SK-N-SH treated with all-trans-retinoic acid at 6 μM for 48 hours (cell line): ENCODE data around the gene FRYL.

Experiments
- CREB5 ChIP-seq: fragments of 250-450 bp; sonication (Bioruptor Pico); IDR thresholded peaks from 2 replicates; pipeline ENCODE4 v1.5.1; 2020; ENCODE audit warnings: low read depth, mild to moderate bottlenecking, moderate library complexity
- ESRRG ChIP-seq: fragments of 250-450 bp; sonication (Bioruptor Pico); IDR thresholded peaks from 2 replicates; pipeline ENCODE4 v1.6.1; 2021; ENCODE audit warnings: mild to moderate bottlenecking
- OSR1 ChIP-seq: fragments of 250-450 bp; sonication (Bioruptor Pico); IDR thresholded peaks from 2 replicates; pipeline ENCODE4 v1.8.0; 2022; ENCODE audit warnings: moderate library complexity, mild to moderate bottlenecking, inconsistent platforms
- PATZ1 ChIP-seq: fragments of 250-450 bp; sonication (Bioruptor Pico); IDR thresholded peaks from 2 replicates; pipeline ENCODE4 v1.8.0; 2020; ENCODE audit warnings: mild to moderate bottlenecking, moderate library complexity, borderline replicate concordance
- TCF4 ChIP-seq: fragments of 250-450 bp; sonication (Bioruptor Pico); IDR thresholded peaks from 2 replicates; pipeline ENCODE4 v1.8.0; 2021; ENCODE audit warnings: mild to moderate bottlenecking, moderate library complexity, borderline replicate concordance
- ZFP30 ChIP-seq: fragments of 450-650 bp; formaldehyde crosslinking; IDR thresholded peaks from 2 replicates; pipeline ENCODE4 v1.5.0; 2022; ENCODE audit warnings: mild to moderate bottlenecking, moderate library complexity

GRCh38 chr4:48827622-48828021 lies 47.5 kb upstream of the FRYL start:
- TF ChIP-seq OSR1 (no peak), TCF4 (no peak), CREB5 (no peak), ZFP30 (no peak), ESRRG (CRISPR knock-in tag) (no peak), PATZ1 (CRISPR knock-in tag) (no peak)
